Small intestine (tissue), 7 donors: Measurements from ENCODE around the gene OGFR. TPM values are rescaled to one million over a fixed set of nuclear protein-coding genes. Genes with fewer than 3 reads are reported as not detected.

Experiments
- DNase-seq, 2 donors: peaks; one replicate each; pipeline versions ENCODE4 v3.0.0 to v3.0.0-alpha.2; 2013
- FAIRE-seq: peaks from 2 replicates; lab custom pipeline; 2012; peaks lifted over from hg19 to GRCh38; lab: Jason Lieb, UNC
- H3K27ac ChIP-seq, 3 donors: one replicate each; pipeline ENCODE4 v1.5.1; 2013; ENCODE audit warnings: low read length in 2 of 3, mild to moderate bottlenecking in 2 of 3, control low read depth in 1 of 3, inconsistent platforms in 1 of 3, low read depth in 1 of 3, moderate library complexity in 1 of 3
- H3K27me3 ChIP-seq, 3 donors: one replicate each; pipeline ENCODE4 v1.6.1; 2013; ENCODE audit warnings: low read length in 3 of 3, inconsistent platforms in 1 of 3; ENCODE audit not compliant: control insufficient read depth in 3 of 3, insufficient read depth in 3 of 3
- H3K36me3 ChIP-seq, 3 donors: one replicate each; pipeline ENCODE4 v1.6.1; 2013; ENCODE audit warnings: low read length in 3 of 3, inconsistent platforms in 1 of 3, low read depth in 1 of 3, mild to moderate bottlenecking in 1 of 3, moderate library complexity in 1 of 3; ENCODE audit not compliant: control insufficient read depth in 3 of 3, insufficient read depth in 2 of 3
- H3K4me1 ChIP-seq, 3 donors: one replicate each; pipeline ENCODE4 v1.6.1; 2013; ENCODE audit warnings: low read length in 2 of 3, inconsistent platforms in 1 of 3, low read depth in 1 of 3, mild to moderate bottlenecking in 1 of 3, moderate library complexity in 1 of 3; ENCODE audit not compliant: control insufficient read depth in 3 of 3, insufficient read depth in 2 of 3
- H3K4me3 ChIP-seq, 3 donors: one replicate each; pipeline ENCODE4 v1.5.1; 2013; ENCODE audit warnings: low read length in 3 of 3, control low read depth in 1 of 3, inconsistent platforms in 1 of 3, low read depth in 1 of 3, mild to moderate bottlenecking in 1 of 3, moderate library complexity in 1 of 3
- H3K9me3 ChIP-seq, 2 donors: one replicate each; pipeline ENCODE4 v1.6.1; 2013; ENCODE audit warnings: low read depth in 1 of 2, low read length in 1 of 2; ENCODE audit not compliant: control insufficient read depth in 2 of 2, insufficient read depth in 1 of 2
- WGBS, 3 donors: extraction: QIAGEN DNeasy Blood & Tissue Kit; methylation state at CpG; one replicate each; pipeline ENCODE4 v1.1.7; 2013; 5-methylcytosine and 5-hydroxymethylcytosine counted together
- polyA plus RNA-seq, 4 donors: library from polyadenylated mRNA; stranded (reverse) in 3 of 4; unstranded in 1 of 4; fragments of 200-250 nt in 3 of 4; fragments of 120-200 nt in 1 of 4; gene quantifications; one replicate each; pipeline versions ENCODE4 v1.2.1 to v1.2.3, GENCODE V29; 2013
- donor health status: healthy with polysubstance abuse.
- donor health status: control.
- donor health status: control.
- donor health status: Bipolar disorder and iron deficiency.
- donor health status: healthy.

The OGFR gene
- polyA plus RNA-seq, 4 donors = 46.6 to 88.3 (median 66.3) TPM

GRCh38 chr20:62820208-62820961 is 15.8 kb downstream of the OGFR start:
- 50 to 70% (median 60%) methylated on average over 20 to 23 of the region's 23 CpGs for WGBS, 3 donors
- no peak overlapping the region for H3K4me3 ChIP-seq
- peaks cover 2 to 45% (median 3%) of the 10 kb centered on the region in 3 donors for H3K4me1 ChIP-seq
- no peak for DNase-seq
- no peaks in the 10 kb centered on the region for H3K36me3 ChIP-seq
- FAIRE-seq = no peak
- peaks cover 0 to 2% of the 10 kb centered on the region in 2 donors for H3K9me3 ChIP-seq
- H3K27me3 ChIP-seq = peaks cover 8 to 24% (median 9%) of the 10 kb centered on the region in 3 donors
- H3K27ac ChIP-seq = no peak overlapping the region

GRCh38 chr20:62820962-62821725 is 16.5 kb downstream of the OGFR start:
- no peaks in the 10 kb centered on the region for H3K36me3 ChIP-seq
- no peak overlapping the region for H3K27ac ChIP-seq
- FAIRE-seq = no peak
- WGBS, 3 donors = 65 to 83% (median 80%) methylated on average over 18 to 19 of the region's 19 CpGs
- H3K4me3 ChIP-seq = no peak overlapping the region
- no peaks in the 10 kb centered on the region for H3K9me3 ChIP-seq
- H3K27me3 ChIP-seq = peaks cover 7 to 17% (median 8%) of the 10 kb centered on the region in 3 donors
- DNase-seq = no peak
- H3K4me1 ChIP-seq = peaks cover 2 to 37% (median 3%) of the 10 kb centered on the region in 3 donors

- Histone ChIP-seq H3K27me3 (peaks cover 2 to 11% (median 8%) of the 10 kb centered on the region in 3 donors), H3K36me3 (no peaks in the 10 kb centered on the region), H3K9me3 (no peaks in the 10 kb centered on the region), H3K27ac (no peak overlapping the region), H3K4me1 (peaks cover 0 to 32% (median 2%) of the 10 kb centered on the region in 3 donors), H3K4me3 (no peak overlapping the region)
- FAIRE-seq (no peak), DNase-seq (no peak)
- WGBS, 3 donors = 80 to 92% (median 86%) methylated on average over 12 of the region's 12 CpGs
Observed at GRCh38 chr20:62821726-62822210, 17.1 kb downstream of the OGFR start.

- H3K27ac ChIP-seq = no peak overlapping the region
- no peaks in the 10 kb centered on the region for H3K36me3 ChIP-seq
- H3K4me1 ChIP-seq = peaks cover 0 to 32% (median 2%) of the 10 kb centered on the region in 3 donors
- peaks cover 2 to 11% (median 6%) of the 10 kb centered on the region in 3 donors for H3K27me3 ChIP-seq
- FAIRE-seq (no peak), DNase-seq (no peak)
- no peaks in the 10 kb centered on the region for H3K9me3 ChIP-seq
- 45 to 70% (median 49%) methylated on average over 5 to 7 of the region's 7 CpGs for WGBS, 3 donors
- H3K4me3 ChIP-seq = no peak overlapping the region
Observed at GRCh38 chr20:62822239-62822787, 17.7 kb downstream of the OGFR start.

GRCh38 chr20:62822788-62823651 is 18.4 kb downstream of the OGFR start:
- H3K27me3 ChIP-seq = peaks cover 0 to 4% (median under 1%) of the 10 kb centered on the region in 3 donors
- H3K36me3 ChIP-seq = no peaks in the 10 kb centered on the region
- 66 to 77% (median 75%) methylated on average over 22 to 24 of the region's 24 CpGs for WGBS, 3 donors
- no peaks in the 10 kb centered on the region for H3K9me3 ChIP-seq
- H3K4me1 ChIP-seq = peaks cover 0 to 25% (median 2%) of the 10 kb centered on the region in 3 donors
- DNase-seq (peak; percentile 75 to 91), FAIRE-seq (no peak)
- H3K27ac ChIP-seq = no peak overlapping the region
- H3K4me3 ChIP-seq = no peak overlapping the region

GRCh38 chr20:62823688-62824475 is 19.2 kb downstream of the OGFR start:
- Histone ChIP-seq H3K27ac (peak overlapping the region in 1 of 3 donors; percentile 2), H3K4me1 (peaks cover 0 to 16% (median 2%) of the 10 kb centered on the region in 3 donors), H3K4me3 (no peak overlapping the region), H3K36me3 (no peaks in the 10 kb centered on the region), H3K9me3 (no peaks in the 10 kb centered on the region), H3K27me3 (peaks cover 0 to 4% (median 0%) of the 10 kb centered on the region in 3 donors)
- no peak for DNase-seq
- no peak for FAIRE-seq
- 85 to 90% (median 85%) methylated on average over 38 of the region's 38 CpGs for WGBS, 3 donors
